ENCODE measurements around the gene ERN2.

The ERN2 gene

DNA sequence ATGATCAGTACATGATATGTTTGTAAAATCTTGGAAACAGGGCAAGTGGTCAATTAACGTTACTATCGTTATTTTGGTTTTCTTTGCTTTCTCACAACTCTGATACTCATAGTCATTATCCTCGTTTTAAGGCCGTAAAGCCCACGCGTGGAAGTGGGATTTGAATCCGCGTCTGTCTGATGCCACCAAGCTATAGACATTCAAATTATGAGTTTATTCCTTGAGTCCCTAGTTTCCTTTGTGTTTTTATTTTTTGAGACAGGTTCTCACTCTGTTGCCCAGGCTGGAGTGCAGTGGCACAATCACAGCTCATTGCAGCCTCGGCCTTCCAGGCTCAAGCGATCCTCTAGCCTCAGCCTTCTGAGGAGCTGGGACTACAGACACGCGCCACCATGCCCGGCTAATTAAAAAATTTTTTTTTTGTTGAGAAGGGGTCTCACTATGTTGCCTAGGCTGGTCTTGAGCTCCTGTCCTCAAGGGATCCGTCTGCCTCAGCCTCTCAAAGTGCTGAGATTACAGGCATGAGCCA is 70.7 kb downstream of the ERN2 start:
- TF ChIP-seq, protein P1, sequence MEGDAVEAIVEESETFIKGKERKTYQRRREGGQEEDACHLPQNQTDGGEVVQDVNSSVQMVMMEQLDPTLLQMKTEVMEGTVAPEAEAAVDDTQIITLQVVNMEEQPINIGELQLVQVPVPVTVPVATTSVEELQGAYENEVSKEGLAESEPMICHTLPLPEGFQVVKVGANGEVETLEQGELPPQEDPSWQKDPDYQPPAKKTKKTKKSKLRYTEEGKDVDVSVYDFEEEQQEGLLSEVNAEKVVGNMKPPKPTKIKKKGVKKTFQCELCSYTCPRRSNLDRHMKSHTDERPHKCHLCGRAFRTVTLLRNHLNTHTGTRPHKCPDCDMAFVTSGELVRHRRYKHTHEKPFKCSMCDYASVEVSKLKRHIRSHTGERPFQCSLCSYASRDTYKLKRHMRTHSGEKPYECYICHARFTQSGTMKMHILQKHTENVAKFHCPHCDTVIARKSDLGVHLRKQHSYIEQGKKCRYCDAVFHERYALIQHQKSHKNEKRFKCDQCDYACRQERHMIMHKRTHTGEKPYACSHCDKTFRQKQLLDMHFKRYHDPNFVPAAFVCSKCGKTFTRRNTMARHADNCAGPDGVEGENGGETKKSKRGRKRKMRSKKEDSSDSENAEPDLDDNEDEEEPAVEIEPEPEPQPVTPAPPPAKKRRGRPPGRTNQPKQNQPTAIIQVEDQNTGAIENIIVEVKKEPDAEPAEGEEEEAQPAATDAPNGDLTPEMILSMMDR (IDR thresholded peaks at IDR 0.05; ENCODE audit: extremely low read depth, insufficient read depth, missing control alignments), result no peak
- in situ Hi-C loops (cut with MboI; ENCODE audit: low pct_unique_long_range_greater_than_20kb, low sequenced_read_pairs, unreplicated experiment), result no loop called here
- no peak for DNase-seq (ENCODE audit: low spot score)

DNA sequence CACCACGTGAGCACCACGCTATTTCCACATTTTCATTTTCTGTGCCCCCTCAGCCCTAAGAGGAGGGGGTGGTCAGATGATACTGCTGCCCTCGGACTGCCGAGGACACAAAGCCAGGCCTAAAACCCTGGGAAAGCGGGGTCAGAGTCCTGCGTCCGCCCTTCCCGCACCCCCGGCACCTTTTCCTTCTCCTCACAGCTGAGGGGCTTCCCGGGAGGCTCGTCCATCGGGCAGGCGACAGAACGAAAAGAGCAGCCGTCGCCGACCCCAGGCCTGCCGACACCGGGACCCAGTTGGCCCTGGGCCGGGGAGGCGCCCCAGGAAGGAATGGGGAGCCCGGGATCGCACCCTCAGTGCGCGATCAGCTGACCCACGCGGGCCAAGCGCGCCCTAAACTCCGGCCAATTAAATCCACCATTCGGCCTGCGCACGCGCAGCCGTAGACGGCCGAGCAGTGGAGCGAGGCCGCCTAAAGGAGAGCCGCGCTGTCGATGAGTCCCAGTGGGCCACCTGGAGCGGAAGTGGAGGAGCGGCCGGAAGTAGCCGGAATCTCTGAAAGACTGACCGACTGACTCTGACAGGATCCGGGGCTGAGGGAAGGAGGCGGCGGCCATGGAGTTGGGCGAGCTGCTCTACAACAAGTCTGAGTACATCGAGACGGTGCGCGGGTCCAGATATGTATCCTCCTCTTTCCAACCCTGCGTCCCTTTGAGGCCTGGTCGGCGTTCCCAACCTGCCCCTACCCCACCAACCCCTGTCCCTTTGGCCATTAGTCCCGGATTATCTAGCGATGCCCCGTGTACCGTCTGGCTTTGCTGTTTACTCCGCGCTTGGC is 71.9 kb downstream of the ERN2 start, which contains the start of the genes DCTN5 and PALB2:
Gene DCTN5 (plus strand): TSS at position 536 of the 835 bp plus-strand sequence. CDS start 77 bp downstream, at position 613.
Gene PALB2 (minus strand): TSS at position 380 of the 835 bp plus-strand sequence. CDS start 153 bp downstream, at position 227.
- DNase-seq (ENCODE audit: low spot score), result peak; percentile 95
- in situ Hi-C loops (cut with MboI; ENCODE audit: low pct_unique_long_range_greater_than_20kb, low sequenced_read_pairs, unreplicated experiment), result no loop called here
- TF ChIP-seq, protein P1 (IDR thresholded peaks at IDR 0.05; ENCODE audit: extremely low read depth, insufficient read depth, missing control alignments), result no peak

DNA sequence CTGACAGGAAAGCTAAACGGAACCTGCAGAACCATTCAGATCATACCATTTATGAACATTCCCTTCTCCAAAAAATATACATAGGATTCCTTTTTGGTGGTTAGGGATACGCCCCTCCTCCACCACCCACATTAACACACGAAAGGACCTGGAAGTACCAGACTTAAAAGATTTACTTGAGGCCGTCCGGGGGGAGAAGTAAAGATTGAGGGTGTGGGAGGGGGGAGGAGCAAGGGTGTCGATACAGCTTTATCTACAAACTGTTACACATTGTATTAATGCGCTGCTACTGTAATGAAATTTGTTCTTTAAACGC is 72.4 kb downstream of the ERN2 start:
- DNase-seq (ENCODE audit: low spot score), result no peak
- in situ Hi-C loops (cut with MboI; ENCODE audit: low pct_unique_long_range_greater_than_20kb, low sequenced_read_pairs, unreplicated experiment), result no loop called here

More for the DNA sequence above, 72.4 kb downstream of the ERN2 start:
- TF ChIP-seq, protein P1 (IDR thresholded peaks at IDR 0.05; ENCODE audit: extremely low read depth, insufficient read depth, missing control alignments), result no peak
